ENCODE measurements around the gene WSB1. TPM values are rescaled to one million over a fixed set of nuclear protein-coding genes. Genes with fewer than 3 reads are reported as not detected.
"Not testable (repeated sequence)": the region's sequence is repeated elsewhere in the genome, so short reads cannot be mapped to it uniquely, and the experiment has no call there.

Gene WSB1
- total RNA-seq, 1 experiment from 2014 or later = 157 TPM

- H3K9me3 Mint-ChIP-seq (ENCODE audit: unreplicated experiment) = no peaks in the 10 kb centered on the region
- Histone ChIP-seq H3K4me1 (no peaks in the 10 kb centered on the region), H3K4me3 (ENCODE audit: low read depth, low read length) (no peak overlapping the region), H3K9me3 (no peaks in the 10 kb centered on the region), H3K36me3 (ENCODE audit: control insufficient read depth, insufficient read depth, low read length) (no peaks in the 10 kb centered on the region), H3K27me3 (replicated peaks; ENCODE audit: control insufficient read depth, insufficient read depth, low read length) (no peaks in the 10 kb centered on the region)
- intact Hi-C loops (cut with micrococcal nuclease; ENCODE audit: unreplicated experiment) = no loop called here
- H3K4me1 Mint-ChIP-seq (ENCODE audit: low read depth, unreplicated experiment) = no peaks in the 10 kb centered on the region
- no TSS peak for BruUV-seq (replicated peaks)
- ChIA-PET CTCF (no interaction called here), POLR2A (no interaction called here)
- H3K36me3 Mint-ChIP-seq (ENCODE audit: insufficient read depth, unreplicated experiment) = peaks cover 5% of the 10 kb centered on the region
- TF ChIP-seq CTCF (IDR thresholded peaks at IDR 0.05; ENCODE audit: insufficient read depth in 1 of 2, low read depth in 1 of 2, low read length in 1 of 2, severe bottlenecking in 1 of 2, unreplicated experiment in 1 of 2) = no peak
- no peak overlapping the region for H3K4me3 Mint-ChIP-seq (ENCODE audit: unreplicated experiment)
- no peak for DNase-seq
- no peaks in the 10 kb centered on the region for H3K27me3 Mint-ChIP-seq (ENCODE audit: insufficient read depth, unreplicated experiment)
- no peak overlapping the region for H3K27ac Mint-ChIP-seq (ENCODE audit: unreplicated experiment)
These were observed 17.2 kb upstream of the WSB1 start for GRCh38 chr17:27276653-27277156.

GRCh38 chr17:27279132-27279531, 14.8 kb upstream of the WSB1 start:
- H3K36me3 Mint-ChIP-seq (ENCODE audit: insufficient read depth, unreplicated experiment); DNase-seq; POLR2A ChIA-PET; H3K4me1 ChIP-seq; H3K27me3 Mint-ChIP-seq (ENCODE audit: insufficient read depth, unreplicated experiment); CTCF ChIA-PET; H3K9me3 Mint-ChIP-seq (ENCODE audit: unreplicated experiment); H3K4me3 Mint-ChIP-seq (ENCODE audit: unreplicated experiment); H3K4me1 Mint-ChIP-seq (ENCODE audit: low read depth, unreplicated experiment); BruUV-seq (replicated peaks); H3K9me3 ChIP-seq; H3K27ac Mint-ChIP-seq (ENCODE audit: unreplicated experiment); H3K27me3 ChIP-seq (replicated peaks; ENCODE audit: control insufficient read depth, insufficient read depth, low read length); H3K36me3 ChIP-seq (ENCODE audit: control insufficient read depth, insufficient read depth, low read length); H3K4me3 ChIP-seq (ENCODE audit: low read depth, low read length); intact Hi-C loops (cut with micrococcal nuclease; ENCODE audit: unreplicated experiment): not testable (repeated sequence)

- TF ChIP-seq CTCF (IDR thresholded peaks at IDR 0.05; ENCODE audit: insufficient read depth in 1 of 2, low read depth in 1 of 2, low read length in 1 of 2, severe bottlenecking in 1 of 2, unreplicated experiment in 1 of 2) = no peak
- ChIA-PET POLR2A (no interaction called here), CTCF (no interaction called here)
- intact Hi-C loops (cut with micrococcal nuclease; ENCODE audit: unreplicated experiment) = no loop called here
- H3K4me1 Mint-ChIP-seq (ENCODE audit: low read depth, unreplicated experiment) = peaks cover 7% of the 10 kb centered on the region
- Histone ChIP-seq H3K27me3 (replicated peaks; ENCODE audit: control insufficient read depth, insufficient read depth, low read length) (no peaks in the 10 kb centered on the region), H3K4me3 (ENCODE audit: low read depth, low read length) (no peak overlapping the region), H3K9me3 (no peaks in the 10 kb centered on the region), H3K36me3 (ENCODE audit: control insufficient read depth, insufficient read depth, low read length) (no peaks in the 10 kb centered on the region), H3K4me1 (peaks cover 10% of the 10 kb centered on the region)
- H3K27ac Mint-ChIP-seq (ENCODE audit: unreplicated experiment) = no peak overlapping the region
- no peaks in the 10 kb centered on the region for H3K27me3 Mint-ChIP-seq (ENCODE audit: insufficient read depth, unreplicated experiment)
- DNase-seq = no peak
- no peaks in the 10 kb centered on the region for H3K36me3 Mint-ChIP-seq (ENCODE audit: insufficient read depth, unreplicated experiment)
- BruUV-seq (replicated peaks) = no TSS peak
- H3K4me3 Mint-ChIP-seq (ENCODE audit: unreplicated experiment) = no peak overlapping the region
- H3K9me3 Mint-ChIP-seq (ENCODE audit: unreplicated experiment) = no peaks in the 10 kb centered on the region
These were observed 13.4 kb upstream of the WSB1 start for GRCh38 chr17:27280527-27280926.

- ChIA-PET CTCF (interaction anchor here (1.2 kb wide), 1 partner anchor 13 kb away, joined by 3 read pairs; no protein-coding TSS in a partner anchor), POLR2A (no interaction called here)
- intact Hi-C loops (cut with micrococcal nuclease; ENCODE audit: unreplicated experiment) = no loop called here
These were observed 12.5 kb upstream of the WSB1 start for GRCh38 chr17:27281438-27281837.

More at GRCh38 chr17:27281438-27281837, 12.5 kb upstream of the WSB1 start:
- Mint-ChIP-seq H3K9me3 (ENCODE audit: unreplicated experiment) (no peaks in the 10 kb centered on the region), H3K4me3 (ENCODE audit: unreplicated experiment) (no peak overlapping the region), H3K27me3 (ENCODE audit: insufficient read depth, unreplicated experiment) (no peaks in the 10 kb centered on the region), H3K27ac (ENCODE audit: unreplicated experiment) (no peak overlapping the region), H3K36me3 (ENCODE audit: insufficient read depth, unreplicated experiment) (no peaks in the 10 kb centered on the region), H3K4me1 (ENCODE audit: low read depth, unreplicated experiment) (peaks cover 7% of the 10 kb centered on the region)
- no peaks in the 10 kb centered on the region for H3K9me3 ChIP-seq
- H3K4me1 ChIP-seq = peaks cover 10% of the 10 kb centered on the region
- BruUV-seq (replicated peaks) = no TSS peak
- TF ChIP-seq CTCF (IDR thresholded peaks at IDR 0.05; ENCODE audit: insufficient read depth in 1 of 2, low read depth in 1 of 2, low read length in 1 of 2, severe bottlenecking in 1 of 2, unreplicated experiment in 1 of 2) = no peak
- no peak for DNase-seq
- H3K27me3 ChIP-seq (replicated peaks; ENCODE audit: control insufficient read depth, insufficient read depth, low read length) = no peaks in the 10 kb centered on the region
- no peaks in the 10 kb centered on the region for H3K36me3 ChIP-seq (ENCODE audit: control insufficient read depth, insufficient read depth, low read length)
- H3K4me3 ChIP-seq (ENCODE audit: low read depth, low read length) = no peak overlapping the region
